Ishikawa (cell line): Measurements from ENCODE around the gene DNAJB1.

Source experiments
- CEBPB ChIP-seq: IDR thresholded peaks from 2 replicates; pipeline ENCODE4 v1.6.1; 2012
- CREB1 ChIP-seq: IDR thresholded peaks from 2 replicates; pipeline ENCODE4 v1.6.1; 2012; ENCODE audit warnings: low read depth
- EGR1 ChIP-seq: IDR thresholded peaks from 2 replicates; pipeline ENCODE4 v1.6.1; 2012
- EP300 ChIP-seq: IDR thresholded peaks from 2 replicates; pipeline ENCODE4 v1.6.1; 2012; ENCODE audit warnings: borderline replicate concordance
- FOXM1 ChIP-seq: IDR thresholded peaks from 2 replicates; pipeline ENCODE4 v1.6.1; 2012; ENCODE audit warnings: low read depth, borderline replicate concordance
- MAX ChIP-seq: IDR thresholded peaks from 2 replicates; pipeline ENCODE4 v1.6.1; 2012
- NFIC ChIP-seq: IDR thresholded peaks from 2 replicates; pipeline ENCODE4 v1.6.1; 2012
- RAD21 ChIP-seq: IDR thresholded peaks from 2 replicates; pipeline ENCODE4 v1.6.1; 2012; ENCODE audit warnings: low read depth
- REST ChIP-seq: IDR thresholded peaks from 2 replicates; pipeline ENCODE4 v1.6.1; 2012; ENCODE audit warnings: low read depth, mild to moderate bottlenecking
- TAF1 ChIP-seq: IDR thresholded peaks from 2 replicates; pipeline ENCODE4 v1.6.1; 2012; ENCODE audit warnings: low read depth, mild to moderate bottlenecking
- TCF12 ChIP-seq: IDR thresholded peaks from 2 replicates; pipeline ENCODE4 v1.6.1; 2012; ENCODE audit warnings: low read depth
- TEAD4 ChIP-seq: IDR thresholded peaks from 2 replicates; pipeline ENCODE4 v1.6.1; 2012
- USF1 ChIP-seq: IDR thresholded peaks from 2 replicates; pipeline ENCODE4 v1.6.1; 2012
- YY1 ChIP-seq: IDR thresholded peaks from 2 replicates; pipeline ENCODE4 v1.6.1; 2012; ENCODE audit warnings: low read depth

GRCh38 chr19:14561847-14562351 is 43.7 kb upstream of the DNAJB1 start:
- TF ChIP-seq REST (no peak), CEBPB (no peak), FOXM1 (no peak), EP300 (no peak), USF1 (no peak), RAD21 (no peak), TCF12 (no peak), TAF1 (no peak), MAX (no peak), CREB1 (no peak), NFIC (no peak), EGR1 (no peak), TEAD4 (no peak), YY1 (no peak)
